GM23248 (cell line): Measurements from ENCODE around the gene ZNF415.

Source experiments
- EZH2 ChIP-seq: fragments of 200-600 bp; sonication (generic); IDR thresholded peaks from 2 replicates; pipeline ENCODE4 v1.6.1; 2018; ENCODE audit warnings: antibody characterized with exemption, mild to moderate bottlenecking; ENCODE audit not compliant: insufficient read depth, poor library complexity, severe bottlenecking
- EZH2phosphoT487 ChIP-seq: fragments of 200-600 bp; sonication (generic); IDR thresholded peaks from 2 replicates; pipeline ENCODE4 v1.6.1; 2018; ENCODE audit warnings: antibody characterized with exemption, moderate library complexity, mild to moderate bottlenecking, low read depth; ENCODE audit not compliant: insufficient read depth

DNA sequence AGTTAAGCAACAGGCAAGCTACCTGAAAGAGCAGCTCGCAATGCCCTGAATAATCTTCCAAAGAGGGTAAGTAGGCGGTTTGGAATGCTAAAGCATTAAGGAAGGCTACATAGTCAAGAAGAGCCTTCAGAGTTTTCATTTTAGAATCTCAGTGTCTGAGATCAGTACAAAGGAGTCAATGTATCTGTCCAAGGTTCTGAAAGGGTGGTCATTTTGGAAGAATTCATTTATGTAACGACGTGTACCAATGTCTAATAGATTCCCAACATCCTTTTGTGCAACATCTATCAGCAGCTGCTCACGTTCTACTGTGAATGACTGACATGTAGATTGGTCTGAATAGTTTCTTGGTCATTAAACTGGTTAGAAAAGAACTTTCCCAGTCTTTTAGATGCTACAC, 45.3 kb upstream of the ZNF415 start:
- TF ChIP-seq EZH2phosphoT487 (no peak), EZH2 (no peak)
